Hematopoietic multipotent progenitor cell (in vitro differentiated cells): Measurements from ENCODE around the gene RNF111. TPM values are rescaled to one million over a fixed set of nuclear protein-coding genes. Genes with fewer than 3 reads are reported as not detected.
A peak's percentile ranks its signal among the peaks of the same experiment; 100 is the strongest.

Source experiments
- DNase-seq, 3 donors: peaks; one replicate each; pipeline ENCODE4 v3.0.0-alpha.2; 2011 to 2015; ENCODE audit warnings: low read depth in 2 of 3, low spot score in 2 of 3
- total RNA-seq: library from RNA; depleted of rRNA; stranded (reverse); fragments of >200 nt; gene quantifications from one replicate; pipeline ENCODE4 v1.2.3, GENCODE V29; 2012

The RNF111 gene
- total RNA-seq = 22.6 TPM

- DNase-seq = peak; percentile 71 to 97 (median 93)
Observed at GRCh38 chr15:58987491-58988005, at the start of gene RNF111. RNF111 (plus strand) TSS chr15:58987663; CDS start chr15:59030823, 43,160 bp downstream.

DNA sequence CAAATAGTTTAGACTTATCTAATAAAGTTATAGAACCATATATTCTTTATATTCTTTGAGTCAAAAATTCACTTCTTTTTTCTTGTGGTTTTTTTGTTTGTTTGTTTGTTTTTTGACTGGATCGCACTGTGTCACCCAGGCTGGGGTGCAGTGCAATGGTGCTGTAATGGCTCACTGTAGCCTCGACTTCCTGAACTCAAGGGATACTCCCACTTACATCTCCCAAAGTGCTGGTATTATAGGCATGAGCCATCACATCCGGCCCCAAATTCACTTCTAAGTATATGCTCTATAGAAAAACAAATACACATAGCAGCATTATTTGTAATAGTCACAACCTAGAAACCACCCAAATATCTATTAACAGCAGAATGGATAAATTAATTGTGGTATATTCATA lies 40.3 kb upstream of the RNF111 start:
- DNase-seq = no peak

DNA sequence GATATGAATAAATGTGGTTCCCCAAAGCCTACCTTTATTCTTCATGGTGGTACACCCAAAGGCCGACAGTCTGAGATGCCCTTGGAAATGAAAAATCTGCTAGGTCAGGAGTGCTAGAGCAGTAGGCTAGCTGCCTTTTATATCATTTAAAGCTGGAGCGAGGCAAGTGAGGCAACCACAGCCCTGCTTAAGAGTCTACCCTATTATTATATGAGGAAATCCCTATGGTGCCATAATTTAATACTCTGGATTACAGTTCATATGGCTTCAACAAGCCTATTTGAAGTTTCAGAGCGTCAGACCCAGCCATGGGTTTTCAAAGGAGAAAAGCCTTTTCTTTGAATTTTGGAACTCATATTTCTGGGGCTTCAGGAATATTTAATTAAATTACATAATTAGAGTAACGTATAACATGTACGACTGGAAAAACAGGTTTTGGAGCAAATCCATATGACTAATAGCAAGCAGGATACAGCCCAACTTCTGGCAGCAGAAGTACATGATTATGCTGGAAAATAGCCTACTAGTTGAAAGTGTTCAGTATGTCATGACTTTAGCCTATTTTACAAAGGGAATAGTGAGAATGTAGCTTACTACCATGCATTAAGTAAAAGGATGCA lies 36.0 kb upstream of the RNF111 start:
- no peak for DNase-seq

DNA sequence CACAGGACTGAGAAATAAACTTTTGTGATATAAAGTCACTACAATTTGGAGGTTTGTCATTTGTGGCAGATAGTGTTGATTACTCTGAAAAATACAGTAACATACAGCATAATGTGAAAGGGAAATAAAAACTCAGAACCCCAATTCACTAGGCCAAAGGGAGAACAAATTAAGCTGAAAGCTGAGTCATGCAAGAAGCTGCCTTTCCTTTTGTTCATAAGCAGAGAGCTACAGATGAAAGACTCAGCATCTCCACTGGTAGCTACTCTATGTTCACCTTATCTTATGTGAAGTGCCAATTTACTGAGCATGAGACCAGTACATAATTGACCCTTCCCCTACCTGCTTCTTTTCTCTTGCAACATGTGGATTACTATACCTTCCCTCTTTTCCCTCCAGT lies 34.7 kb upstream of the RNF111 start:
- DNase-seq = peak in 1 of 3 donors; percentile 38

DNA sequence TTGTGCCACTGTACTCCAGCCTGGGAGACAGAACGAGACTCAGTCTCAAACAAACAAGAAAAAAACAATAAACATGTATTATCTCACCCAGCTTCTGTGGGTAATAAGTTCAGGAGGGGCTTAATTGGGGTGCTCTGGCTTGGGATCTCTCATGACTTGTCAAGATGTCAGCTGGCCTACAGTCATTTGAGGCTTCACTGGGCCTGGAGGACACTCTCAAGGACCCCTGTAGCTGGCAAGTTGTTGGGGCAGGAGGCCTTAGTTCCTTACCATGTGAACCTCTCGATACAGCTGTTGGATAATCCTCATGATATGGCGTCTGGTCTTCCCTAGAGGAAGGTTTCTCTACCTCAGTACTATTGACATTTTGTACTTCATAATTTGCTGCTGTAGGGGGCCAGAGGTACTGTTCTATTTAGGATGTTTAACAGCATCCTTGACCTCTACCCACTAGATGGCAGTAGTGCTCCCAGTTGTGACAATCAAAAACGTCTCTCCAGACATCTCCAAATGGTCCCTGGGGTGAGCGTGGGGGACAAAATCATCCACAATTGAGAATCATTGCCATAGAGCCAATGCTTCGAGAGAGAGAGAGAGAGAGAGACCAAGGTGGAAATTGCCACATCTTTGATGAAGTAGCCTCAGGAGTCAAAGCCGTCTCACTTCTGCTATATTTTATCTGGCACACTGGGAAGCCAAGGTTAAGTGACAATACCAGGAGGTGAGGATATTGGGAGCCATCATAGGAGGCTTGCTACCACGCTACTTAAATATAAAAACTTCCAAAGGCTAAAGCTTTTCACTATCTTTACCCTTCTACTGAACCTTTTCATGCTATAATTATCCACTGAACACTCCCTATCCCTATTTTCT lies 30.1 kb upstream of the RNF111 start:
- peak; percentile 52 to 87 (median 78) for DNase-seq

- DNase-seq = no peak
Observed at GRCh38 chr15:58958811-58959210, 28.7 kb upstream of the RNF111 start.

DNA sequence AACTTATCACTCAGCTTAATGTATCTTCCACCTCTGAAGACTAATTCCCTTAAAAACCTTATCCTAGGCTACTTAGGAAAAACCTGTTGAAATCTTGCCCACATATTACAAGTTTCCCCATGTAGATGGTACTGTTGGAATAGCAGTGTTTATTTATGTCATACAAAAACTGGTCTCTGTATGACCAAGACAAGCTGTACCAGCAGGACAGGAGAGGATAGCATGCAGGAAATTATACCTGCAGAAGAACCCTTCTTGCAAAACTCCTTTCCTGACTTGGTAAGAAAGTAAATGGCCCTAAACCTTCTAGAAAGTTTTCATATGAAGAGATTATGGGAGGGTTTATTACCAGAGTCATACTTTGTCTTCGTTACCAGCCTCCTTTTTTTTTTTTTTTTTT lies 25.3 kb upstream of the RNF111 start:
- no peak for DNase-seq

GRCh38 chr15:58962662-58963565 lies 24.5 kb upstream of the RNF111 start:
- DNase-seq = no peak

DNA sequence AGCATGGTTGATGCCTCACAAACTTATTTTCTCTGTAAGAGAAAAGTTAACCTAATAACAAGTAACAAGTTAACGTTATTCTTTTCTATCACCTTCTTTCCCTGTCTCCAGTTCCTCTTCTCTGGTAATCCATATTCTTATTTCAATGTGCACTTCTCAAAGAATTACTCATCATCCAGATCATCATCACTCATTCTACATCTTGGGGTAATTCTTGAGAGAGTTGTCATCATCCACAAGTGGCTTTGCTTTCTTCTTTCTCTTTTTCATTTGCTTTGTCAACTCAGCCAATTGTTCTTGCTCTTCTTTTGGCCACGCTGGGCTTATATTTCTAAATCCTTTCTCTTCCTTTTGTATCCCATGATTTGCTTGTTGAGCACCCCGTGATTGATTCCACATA lies 20.8 kb upstream of the RNF111 start:
- no peak for DNase-seq

DNA sequence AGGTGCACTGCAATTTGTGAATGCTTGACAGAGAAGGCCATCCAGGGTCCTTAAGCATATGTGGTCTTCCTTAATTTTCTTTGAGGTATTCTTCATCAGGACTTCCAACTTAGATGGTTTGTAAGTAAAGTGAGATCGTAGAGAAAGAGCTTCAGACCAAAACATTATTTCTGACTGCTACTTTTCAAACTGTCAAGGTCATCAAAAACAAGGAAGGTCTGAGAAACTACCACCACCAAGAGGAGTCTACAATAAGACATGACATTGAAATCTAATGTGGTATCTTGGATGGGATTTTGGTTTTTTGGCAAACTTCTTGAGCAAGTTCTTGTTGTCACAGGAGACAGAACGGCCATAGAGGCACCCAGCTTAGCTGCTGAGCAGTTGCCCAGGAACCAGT lies 20.0 kb upstream of the RNF111 start:
- no peak for DNase-seq

- DNase-seq = no peak
Observed at GRCh38 chr15:58977887-58978286, 9.6 kb upstream of the RNF111 start.

- peak in 2 of 3 donors; percentile 41 to 74 for DNase-seq
Observed at GRCh38 chr15:58980351-58980939, 7.0 kb upstream of the RNF111 start.

DNA sequence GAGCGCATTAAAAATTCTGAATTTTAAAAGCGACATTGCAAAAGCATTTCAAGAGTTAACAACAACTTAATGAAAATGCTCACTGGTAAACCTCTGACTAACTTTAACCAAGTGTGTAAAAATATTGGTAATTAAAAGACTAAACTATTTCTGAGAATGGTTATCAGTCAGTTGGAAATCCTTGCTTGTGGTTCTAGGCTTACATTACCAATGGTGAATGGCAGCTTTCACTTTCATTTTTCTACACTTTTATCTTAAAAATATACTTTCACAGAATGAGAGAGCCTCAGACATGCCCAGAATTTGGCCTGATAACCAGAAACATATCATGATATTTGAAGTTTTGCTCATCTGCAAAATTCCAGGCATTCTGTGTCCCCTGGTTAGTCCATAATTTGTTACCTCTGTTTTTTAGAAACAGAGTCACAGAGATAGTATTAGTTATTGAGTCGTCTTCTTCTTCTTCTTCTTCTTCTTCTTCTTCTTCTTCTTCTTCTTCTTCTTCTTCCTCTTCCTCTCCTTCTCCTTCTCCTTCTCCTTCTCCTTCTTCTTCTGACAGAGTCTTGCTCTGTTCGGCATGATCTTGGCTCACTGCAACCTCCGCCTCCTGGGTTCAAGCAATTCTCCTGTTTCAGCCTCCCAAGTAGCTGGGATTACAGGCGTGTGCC lies 5.5 kb upstream of the RNF111 start:
- DNase-seq = peak in 1 of 3 donors; percentile 36

DNA sequence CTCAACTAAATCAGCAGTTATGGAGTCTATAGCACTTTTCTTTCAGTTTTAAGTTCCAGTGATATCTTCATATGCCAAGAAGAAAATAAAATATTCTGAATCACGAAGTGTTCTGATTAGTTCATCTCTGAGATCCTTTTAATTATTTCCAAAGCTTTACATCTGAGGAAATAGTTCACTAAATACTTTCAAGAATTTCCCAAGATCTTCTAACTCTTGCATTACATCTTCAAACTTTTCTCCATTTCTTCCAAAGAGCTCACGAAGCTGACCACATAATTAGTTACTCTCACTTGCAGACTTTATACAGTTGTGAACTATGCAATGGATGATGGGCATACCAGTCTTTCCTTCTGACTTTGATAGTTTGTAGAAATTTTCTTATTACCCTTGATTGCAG lies 4.2 kb upstream of the RNF111 start:
- DNase-seq = no peak

DNA sequence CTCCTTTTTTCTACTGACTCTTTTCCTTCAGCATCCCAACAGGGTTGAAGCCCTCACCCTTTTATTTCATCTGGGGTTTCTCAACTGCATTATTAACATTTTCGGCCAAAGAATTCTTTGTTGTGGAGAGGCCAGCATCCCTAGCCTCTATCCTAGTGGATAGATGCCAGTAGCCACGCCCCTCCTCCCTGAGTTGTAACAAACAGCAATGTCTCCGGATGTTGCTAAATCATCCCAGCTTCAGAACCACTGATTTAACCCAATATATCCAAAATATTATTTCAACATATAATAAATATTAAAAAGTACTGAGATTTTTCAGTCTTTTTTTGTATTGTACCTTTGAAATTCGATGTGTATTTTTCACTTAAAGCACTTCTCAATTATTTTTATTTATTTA lies 2.0 kb upstream of the RNF111 start:
- DNase-seq = no peak

DNA sequence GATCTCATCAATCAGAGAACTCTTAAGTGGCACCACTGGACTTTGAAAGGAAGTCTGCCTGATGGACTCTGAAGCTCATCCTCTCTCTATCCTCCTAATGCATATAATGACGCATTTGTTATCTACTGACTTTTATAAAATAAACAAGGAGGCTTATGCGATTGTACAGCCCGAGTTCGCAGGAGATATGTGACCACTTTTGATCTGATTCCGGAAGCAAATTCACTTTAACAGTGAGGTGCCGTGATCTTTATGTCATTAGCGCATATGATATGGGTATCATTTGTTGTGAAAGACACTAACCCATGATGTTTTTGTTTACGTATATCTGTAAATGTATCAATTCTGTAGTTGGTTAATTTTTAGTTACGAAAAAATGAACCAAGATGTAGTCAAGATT lies 427 bp upstream of the RNF111 start:
- peak in 1 of 3 donors; percentile 13 for DNase-seq

- peak in 2 of 3 donors; percentile 82 to 84 for DNase-seq
Observed at GRCh38 chr15:58988006-58988785, 733 bp downstream of the RNF111 start.

GRCh38 chr15:58992181-58992580 lies 4.7 kb downstream of the RNF111 start:
- DNase-seq = no peak

GRCh38 chr15:58994906-58995453 lies 7.5 kb downstream of the RNF111 start:
- no peak for DNase-seq
